Natural killer cell (primary cell): ENCODE data around the gene SV2A. TPM values are rescaled to one million over a fixed set of nuclear protein-coding genes. Genes with fewer than 3 reads are reported as not detected.
A peak's percentile ranks its signal among the peaks of the same experiment; 100 is the strongest.

ENCODE experiments used
- ATAC-seq, 3 donors: fragments of 150-1000 bp in 2 of 3; fragments of 200-7000 bp in 1 of 3; cut with Tn5 transposase; 1 replicate in 1 of 3; 2 replicates in 2 of 3; pipeline ENCODE4 v1.10.0; 2021; ENCODE audit warnings: mild to moderate bottlenecking in 2 of 3, moderate library complexity in 2 of 3
- DNase-seq, 2 donors: peaks; one replicate each; pipeline versions ENCODE4 v3.0.0 to v3.0.0-alpha.2; 2013 to 2021; ENCODE audit warnings: mixed read lengths in 1 of 2
- H3K27ac ChIP-seq: one replicate; pipeline ENCODE4 v1.5.1; 2013; ENCODE audit warnings: mild to moderate bottlenecking, low read length
- H3K27me3 ChIP-seq: one replicate; pipeline ENCODE4 v1.6.1; 2013; ENCODE audit warnings: low read length; ENCODE audit not compliant: control insufficient read depth, insufficient read depth
- H3K36me3 ChIP-seq: one replicate; pipeline ENCODE4 v1.6.1; 2013; ENCODE audit warnings: low read length; ENCODE audit not compliant: control insufficient read depth, insufficient read depth
- H3K4me1 ChIP-seq: one replicate; pipeline ENCODE4 v1.6.1; 2013; ENCODE audit warnings: low read length; ENCODE audit not compliant: control insufficient read depth, insufficient read depth
- H3K4me3 ChIP-seq: one replicate; pipeline ENCODE4 v1.5.1; 2013; ENCODE audit warnings: low read length
- H3K9me3 ChIP-seq: one replicate; pipeline ENCODE4 v1.6.1; 2013; ENCODE audit warnings: low read length; ENCODE audit not compliant: control insufficient read depth, insufficient read depth
- H3K27ac Mint-ChIP-seq, 2 donors: one replicate each; pipeline ENCODE4 v1.8.0; 2022; ENCODE audit warnings: mild to moderate bottlenecking in 2 of 2, mixed read lengths in 2 of 2, moderate library complexity in 1 of 2
- H3K27me3 Mint-ChIP-seq, 2 donors: one replicate each; pipeline ENCODE4 v1.8.0; 2022; ENCODE audit warnings: low read depth in 2 of 2, mixed read lengths in 2 of 2
- H3K36me3 Mint-ChIP-seq: one replicate; pipeline ENCODE4 v1.8.0; 2022; ENCODE audit warnings: mixed read lengths
- H3K4me1 Mint-ChIP-seq, 2 donors: one replicate each; pipeline ENCODE4 v1.8.0; 2022; ENCODE audit warnings: mixed read lengths in 2 of 2
- H3K4me3 Mint-ChIP-seq: one replicate; pipeline ENCODE4 v1.8.0; 2022; ENCODE audit warnings: mild to moderate bottlenecking, moderate library complexity, mixed read lengths
- H3K9me3 Mint-ChIP-seq, 2 donors: one replicate each; pipeline ENCODE4 v1.8.0; 2022; ENCODE audit warnings: mixed read lengths in 2 of 2
- WGBS: methylation state at CpG from one replicate; pipeline ENCODE4 v1.1.7; 2013; ENCODE audit warnings: missing lambda C conversion rate; ENCODE audit not compliant: insufficient coverage; 5-methylcytosine and 5-hydroxymethylcytosine counted together
- intact Hi-C: fragments of 100-400 bp; cut with micrococcal nuclease; formaldehyde crosslinking; loops from one replicate; pipeline ENCODE4 v1.14.2; 2022
- total RNA-seq, 4 donors: library from RNA; stranded (reverse); fragments of 120-200 nt in 1 of 4; gene quantifications; one replicate each; pipeline versions ENCODE4 v1.2.3 to v1.2.4, GENCODE V29; 2013 to 2022
- TF ChIP-seq, protein P1 (sequence below): fragments of 200-600 bp; IDR thresholded peaks from one replicate; pipeline ENCODE4 v1.8.0; 2022; ENCODE audit warnings: antibody characterized with exemption

The SV2A gene
- total RNA-seq, 3 donors from 2014 or later (not counting 1 experiment from before 2014, with no cell fraction given): 0.73 to 3.9 (median 1.3) TPM

- H3K4me3 Mint-ChIP-seq: no peak overlapping the region
These were observed 14.8 kb upstream of the SV2A start for GRCh38 chr1:149932474-149932873.

DNA sequence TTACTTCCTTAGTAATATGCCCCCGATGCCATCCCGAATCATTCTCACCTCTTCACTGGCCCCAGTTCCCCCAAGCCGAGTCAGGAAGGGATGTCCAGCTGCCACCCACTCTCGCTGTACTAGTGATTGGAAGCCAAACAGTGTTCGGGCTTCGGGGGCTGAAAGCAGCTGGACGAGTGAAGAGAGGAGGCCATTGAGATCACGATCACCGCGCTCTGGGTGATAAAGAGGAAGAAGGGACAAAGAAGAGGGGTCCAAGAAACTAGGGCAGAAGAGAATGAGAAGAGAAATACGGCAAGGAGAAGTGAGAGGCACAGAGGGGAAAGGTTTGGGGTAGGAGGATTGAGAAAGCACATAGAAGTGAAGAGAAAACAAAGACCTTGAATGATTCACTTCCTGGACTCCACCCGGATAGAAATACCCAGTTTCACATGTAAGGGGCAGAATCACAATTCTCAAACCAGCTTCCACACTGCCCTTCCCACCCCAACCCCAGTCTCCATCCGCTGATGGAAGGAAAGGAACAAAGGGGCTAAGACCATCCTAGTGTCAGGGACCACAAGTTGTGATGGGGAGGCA lies 13.7 kb upstream of the SV2A start:
- peaks cover 25% of the 10 kb centered on the region for H3K4me1 ChIP-seq
- H3K9me3 Mint-ChIP-seq: no peaks in the 10 kb centered on the region
- no peaks in the 10 kb centered on the region for H3K27me3 ChIP-seq
- no peaks in the 10 kb centered on the region for H3K9me3 ChIP-seq
- intact Hi-C loops: no loop called here
- ATAC-seq: no peak
- peaks cover 4% of the 10 kb centered on the region for H3K36me3 ChIP-seq
- peaks cover 9 to 13% of the 10 kb centered on the region in 2 donors for H3K27me3 Mint-ChIP-seq
- no peak overlapping the region for H3K4me3 ChIP-seq
- WGBS: 91% methylated on average over 12 of the region's 13 CpGs
- no peaks in the 10 kb centered on the region for H3K36me3 Mint-ChIP-seq
- TF ChIP-seq, protein P1, sequence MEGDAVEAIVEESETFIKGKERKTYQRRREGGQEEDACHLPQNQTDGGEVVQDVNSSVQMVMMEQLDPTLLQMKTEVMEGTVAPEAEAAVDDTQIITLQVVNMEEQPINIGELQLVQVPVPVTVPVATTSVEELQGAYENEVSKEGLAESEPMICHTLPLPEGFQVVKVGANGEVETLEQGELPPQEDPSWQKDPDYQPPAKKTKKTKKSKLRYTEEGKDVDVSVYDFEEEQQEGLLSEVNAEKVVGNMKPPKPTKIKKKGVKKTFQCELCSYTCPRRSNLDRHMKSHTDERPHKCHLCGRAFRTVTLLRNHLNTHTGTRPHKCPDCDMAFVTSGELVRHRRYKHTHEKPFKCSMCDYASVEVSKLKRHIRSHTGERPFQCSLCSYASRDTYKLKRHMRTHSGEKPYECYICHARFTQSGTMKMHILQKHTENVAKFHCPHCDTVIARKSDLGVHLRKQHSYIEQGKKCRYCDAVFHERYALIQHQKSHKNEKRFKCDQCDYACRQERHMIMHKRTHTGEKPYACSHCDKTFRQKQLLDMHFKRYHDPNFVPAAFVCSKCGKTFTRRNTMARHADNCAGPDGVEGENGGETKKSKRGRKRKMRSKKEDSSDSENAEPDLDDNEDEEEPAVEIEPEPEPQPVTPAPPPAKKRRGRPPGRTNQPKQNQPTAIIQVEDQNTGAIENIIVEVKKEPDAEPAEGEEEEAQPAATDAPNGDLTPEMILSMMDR: no peak
- no peak overlapping the region for H3K4me3 Mint-ChIP-seq
- DNase-seq: no peak
- H3K27ac Mint-ChIP-seq: peak overlapping the region in 1 of 2 donors; percentile 71
- H3K4me1 Mint-ChIP-seq: peaks cover 25 to 31% of the 10 kb centered on the region in 2 donors
- no peak overlapping the region for H3K27ac ChIP-seq

More at GRCh38 chr1:149932474-149932873, 14.8 kb upstream of the SV2A start:
- intact Hi-C loops: no loop called here
- Histone ChIP-seq H3K27ac (no peak overlapping the region), H3K36me3 (no peaks in the 10 kb centered on the region), H3K27me3 (no peaks in the 10 kb centered on the region), H3K9me3 (no peaks in the 10 kb centered on the region), H3K4me1 (peaks cover 14% of the 10 kb centered on the region), H3K4me3 (no peak overlapping the region)
- peaks cover 9 to 13% of the 10 kb centered on the region in 2 donors for H3K27me3 Mint-ChIP-seq
- H3K9me3 Mint-ChIP-seq: no peaks in the 10 kb centered on the region
- no peak for ATAC-seq
- WGBS: 95% methylated on average over 8 of the region's 8 CpGs
- H3K27ac Mint-ChIP-seq: no peak overlapping the region
- TF ChIP-seq, protein P1: no peak
- no peaks in the 10 kb centered on the region for H3K36me3 Mint-ChIP-seq
- H3K4me1 Mint-ChIP-seq: peaks cover 15 to 23% of the 10 kb centered on the region in 2 donors
- DNase-seq: no peak

DNA sequence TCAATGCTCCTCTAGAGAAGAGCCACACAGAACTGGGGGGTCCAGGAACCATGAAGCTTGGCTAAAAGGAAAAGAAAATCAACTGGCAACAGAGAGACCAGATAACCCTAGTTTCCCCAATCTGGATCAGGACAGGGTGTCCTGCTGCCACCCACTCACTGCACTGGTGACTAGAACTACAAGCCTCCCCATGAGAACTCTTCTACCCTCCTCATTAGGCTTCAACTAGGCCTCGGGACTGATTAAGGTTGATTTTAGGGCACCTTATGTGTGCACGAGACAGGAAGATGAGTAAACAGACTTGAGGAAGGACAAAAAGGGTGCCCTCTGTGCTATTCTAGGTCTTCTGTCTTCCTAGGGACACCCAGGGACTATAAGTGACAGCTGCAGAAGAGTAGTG lies 12.2 kb upstream of the SV2A start:
- TF ChIP-seq, protein P1: no peak
- DNase-seq: no peak
- peak overlapping the region; percentile 96 to 98 for H3K27ac Mint-ChIP-seq
- Histone ChIP-seq H3K9me3 (no peaks in the 10 kb centered on the region), H3K27ac (no peak overlapping the region), H3K27me3 (no peaks in the 10 kb centered on the region), H3K36me3 (peaks cover 19% of the 10 kb centered on the region), H3K4me3 (no peak overlapping the region), H3K4me1 (peaks cover 33% of the 10 kb centered on the region)
- ATAC-seq: no peak
- H3K36me3 Mint-ChIP-seq: peaks cover 7% of the 10 kb centered on the region
- no peaks in the 10 kb centered on the region for H3K9me3 Mint-ChIP-seq
- intact Hi-C loops: no loop called here
- H3K27me3 Mint-ChIP-seq: peaks cover 9 to 13% of the 10 kb centered on the region in 2 donors
- H3K4me3 Mint-ChIP-seq: no peak overlapping the region
- peaks cover 38 to 45% of the 10 kb centered on the region in 2 donors for H3K4me1 Mint-ChIP-seq
- WGBS: 79% methylated on average over 2 of the region's 2 CpGs

DNA sequence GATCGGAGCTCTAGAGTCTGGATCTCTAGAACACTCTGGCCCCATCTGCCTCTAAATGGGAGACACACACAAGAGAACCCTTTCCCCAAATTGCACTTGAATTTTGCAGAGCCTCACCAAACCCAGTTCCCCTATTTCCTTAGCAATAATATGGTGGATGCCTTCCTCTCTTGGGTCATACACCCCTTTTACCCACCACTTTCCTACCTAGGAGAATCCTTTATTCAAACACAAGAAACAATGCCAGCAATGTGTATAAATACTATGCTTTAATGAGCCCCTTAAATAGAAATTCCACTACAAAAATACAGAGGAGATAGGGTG lies 10.7 kb upstream of the SV2A start:
- Histone ChIP-seq H3K27ac (peak overlapping the region; percentile 99), H3K4me1 (peaks cover 33% of the 10 kb centered on the region), H3K36me3 (peaks cover 33% of the 10 kb centered on the region), H3K9me3 (no peaks in the 10 kb centered on the region), H3K4me3 (peak overlapping the region; percentile 99), H3K27me3 (no peaks in the 10 kb centered on the region)
- Mint-ChIP-seq H3K36me3 (peaks cover 19% of the 10 kb centered on the region), H3K27me3 (peaks cover 6% of the 10 kb centered on the region in 2 donors), H3K9me3 (no peaks in the 10 kb centered on the region), H3K27ac (peak overlapping the region; percentile 96 to 98), H3K4me1 (peaks cover 44 to 57% of the 10 kb centered on the region in 2 donors), H3K4me3 (peak overlapping the region; percentile 98)
- WGBS: 0% methylated on average over 1 of the region's 1 CpG
- ATAC-seq (no peak), DNase-seq (no peak)
- TF ChIP-seq, protein P1: no peak
- intact Hi-C loops: no loop called here
